Measurements from ENCODE around the gene NUP160. TPM values are rescaled to one million over a fixed set of nuclear protein-coding genes. Genes with fewer than 3 reads are reported as not detected.
A peak's percentile ranks its signal among the peaks of the same experiment; 100 is the strongest.
"Not testable (repeated sequence)": the region's sequence is repeated elsewhere in the genome, so short reads cannot be mapped to it uniquely, and the experiment has no call there.

The NUP160 gene
- total RNA-seq, 5 donors from 2014 or later (not counting 1 experiment from before 2014, with no cell fraction given), result 47.1 to 65.6 (median 52.5) TPM

GRCh38 chr11:47778878-47779483 lies 69.2 kb downstream of the NUP160 start:
- Mint-ChIP-seq H3K4me1 (no peaks in the 10 kb centered on the region), H3K27ac (no peak overlapping the region), H3K27me3 (no peaks in the 10 kb centered on the region), H3K4me3 (no peak overlapping the region), H3K9me3 (no peaks in the 10 kb centered on the region), H3K36me3 (peaks cover 41% of the 10 kb centered on the region)
- H3K36me3 ChIP-seq (ENCODE audit: control insufficient read depth in 2 of 2, extremely low read depth in 1 of 2, insufficient read depth in 1 of 2, low read length in 1 of 2), result peaks cover 8 to 68% of the 10 kb centered on the region in 2 donors
- DNase-seq (no peak), ATAC-seq (replicated peaks in 1 of 4) (no peak)
- H3K27ac ChIP-seq (ENCODE audit: low read length), result no peak overlapping the region
- H3K4me3 ChIP-seq (ENCODE audit: control insufficient read depth in 1 of 2, extremely low read depth in 1 of 2, low read length in 1 of 2), result no peak overlapping the region
- CTCF ChIA-PET, result interaction anchor here (0.6 kb wide), 2 partner anchors 15 to 153 kb away, joined by 3 to 7 read pairs; no protein-coding TSS in a partner anchor
- H3K27me3 ChIP-seq (replicated peaks in 1 of 2; ENCODE audit: control insufficient read depth in 2 of 2, extremely low read depth in 1 of 2, insufficient read depth in 2 of 2, low read length in 1 of 2), result no peaks in the 10 kb centered on the region
- POLR2A ChIA-PET, result no interaction called here
- H3K4me1 ChIP-seq (ENCODE audit: control insufficient read depth in 1 of 2, extremely low read depth in 1 of 2, insufficient read depth in 2 of 2, low read length in 2 of 2), result no peaks in the 10 kb centered on the region
- no peaks in the 10 kb centered on the region for H3K9me3 ChIP-seq
- WGBS (ENCODE audit: insufficient coverage), result 100% methylated on average over 1 of the region's 7 CpGs

- Mint-ChIP-seq H3K36me3 (peaks cover 30% of the 10 kb centered on the region), H3K4me1 (no peaks in the 10 kb centered on the region), H3K27me3 (no peaks in the 10 kb centered on the region), H3K9me3 (no peaks in the 10 kb centered on the region), H3K27ac (no peak overlapping the region), H3K4me3 (no peak overlapping the region)
- Histone ChIP-seq H3K4me1 (ENCODE audit: control insufficient read depth in 1 of 2, extremely low read depth in 1 of 2, insufficient read depth in 2 of 2, low read length in 2 of 2) (no peaks in the 10 kb centered on the region), H3K27me3 (replicated peaks in 1 of 2; ENCODE audit: control insufficient read depth in 2 of 2, extremely low read depth in 1 of 2, insufficient read depth in 2 of 2, low read length in 1 of 2) (no peaks in the 10 kb centered on the region), H3K4me3 (ENCODE audit: control insufficient read depth in 1 of 2, extremely low read depth in 1 of 2, low read length in 1 of 2) (no peak overlapping the region), H3K36me3 (ENCODE audit: control insufficient read depth in 2 of 2, extremely low read depth in 1 of 2, insufficient read depth in 1 of 2, low read length in 1 of 2) (peaks cover 8 to 43% of the 10 kb centered on the region in 2 donors), H3K9me3 (no peaks in the 10 kb centered on the region), H3K27ac (ENCODE audit: low read length) (no peak overlapping the region)
- CTCF ChIA-PET, result no interaction called here
- POLR2A ChIA-PET, result interaction anchor here in 1 of 2 donors (0.6 kb wide), 1 partner anchor 37 kb away, joined by 3 read pairs; no protein-coding TSS in a partner anchor
- ATAC-seq (replicated peaks in 1 of 4), result no peak
- 82% methylated on average over 6 of the region's 8 CpGs for WGBS (ENCODE audit: insufficient coverage)
- DNase-seq, result no peak
These were observed 72.8 kb downstream of the NUP160 start for GRCh38 chr11:47775240-47775869.

- peaks cover 0 to 2% of the 10 kb centered on the region in 2 experiments for H3K4me1 ChIP-seq (ENCODE audit: control insufficient read depth in 1 of 2, extremely low read depth in 1 of 2, insufficient read depth in 2 of 2, low read length in 2 of 2)
- no peak overlapping the region for H3K4me3 ChIP-seq (ENCODE audit: control insufficient read depth in 1 of 2, extremely low read depth in 1 of 2, low read length in 1 of 2)
- H3K27ac ChIP-seq (ENCODE audit: low read length), result no peak overlapping the region
- H3K27me3 ChIP-seq (replicated peaks in 1 of 2; ENCODE audit: control insufficient read depth in 2 of 2, extremely low read depth in 1 of 2, insufficient read depth in 2 of 2, low read length in 1 of 2), result no peaks in the 10 kb centered on the region
- ATAC-seq (replicated peaks in 1 of 4) (no peak), DNase-seq (no peak)
- peaks cover 7 to 28% of the 10 kb centered on the region in 2 donors for H3K36me3 ChIP-seq (ENCODE audit: control insufficient read depth in 2 of 2, extremely low read depth in 1 of 2, insufficient read depth in 1 of 2, low read length in 1 of 2)
- H3K9me3 ChIP-seq, result no peaks in the 10 kb centered on the region
- no peaks in the 10 kb centered on the region for H3K9me3 Mint-ChIP-seq
- no peak overlapping the region for H3K27ac Mint-ChIP-seq
- no peak overlapping the region for H3K4me3 Mint-ChIP-seq
- H3K36me3 Mint-ChIP-seq, result peaks cover 18% of the 10 kb centered on the region
- peaks cover 0 to 5% (median 0%) of the 10 kb centered on the region in 3 donors for H3K4me1 Mint-ChIP-seq
- ChIA-PET POLR2A (interaction anchor here in 1 of 2 donors (0.6 kb wide), 1 partner anchor 17 kb away, joined by 7 read pairs; no protein-coding TSS in a partner anchor), CTCF (no interaction called here)
- H3K27me3 Mint-ChIP-seq, result no peaks in the 10 kb centered on the region
- 100% methylated on average over 3 of the region's 3 CpGs for WGBS (ENCODE audit: insufficient coverage)
These were observed 74.3 kb downstream of the NUP160 start for GRCh38 chr11:47773882-47774281.

- H3K4me3 ChIP-seq (ENCODE audit: control insufficient read depth in 1 of 2, extremely low read depth in 1 of 2, low read length in 1 of 2); H3K36me3 ChIP-seq (ENCODE audit: control insufficient read depth in 2 of 2, extremely low read depth in 1 of 2, insufficient read depth in 1 of 2, low read length in 1 of 2); DNase-seq; H3K36me3 Mint-ChIP-seq; POLR2A ChIA-PET; ATAC-seq (replicated peaks in 1 of 4); H3K9me3 Mint-ChIP-seq; H3K27me3 ChIP-seq (replicated peaks in 1 of 2; ENCODE audit: control insufficient read depth in 2 of 2, extremely low read depth in 1 of 2, insufficient read depth in 2 of 2, low read length in 1 of 2); CTCF ChIA-PET; H3K27me3 Mint-ChIP-seq; H3K27ac ChIP-seq (ENCODE audit: low read length); H3K9me3 ChIP-seq: not testable (repeated sequence)
- H3K4me3 Mint-ChIP-seq, result peak overlapping the region in 2 of 3 donors; percentile 45 to 80
- WGBS (ENCODE audit: insufficient coverage), result 98% methylated on average over 8 of the region's 14 CpGs
- peaks cover 19 to 28% of the 10 kb centered on the region in 2 experiments for H3K4me1 ChIP-seq (ENCODE audit: control insufficient read depth in 1 of 2, extremely low read depth in 1 of 2, insufficient read depth in 2 of 2, low read length in 2 of 2)
- peak overlapping the region in 1 of 2 donors; percentile 57 for H3K27ac Mint-ChIP-seq
- peaks cover 23 to 27% (median 26%) of the 10 kb centered on the region in 3 donors for H3K4me1 Mint-ChIP-seq
These were observed 78.6 kb downstream of the NUP160 start for GRCh38 chr11:47769556-47769955.

- Mint-ChIP-seq H3K4me3 (peak overlapping the region; percentile 80 to 98 (median 94)), H3K9me3 (no peaks in the 10 kb centered on the region), H3K27ac (peak overlapping the region; percentile 100), H3K27me3 (no peaks in the 10 kb centered on the region), H3K36me3 (peaks cover 12% of the 10 kb centered on the region), H3K4me1 (peaks cover 26 to 34% (median 31%) of the 10 kb centered on the region in 3 donors)
- Histone ChIP-seq H3K9me3 (no peaks in the 10 kb centered on the region), H3K27me3 (replicated peaks in 1 of 2; ENCODE audit: control insufficient read depth in 2 of 2, extremely low read depth in 1 of 2, insufficient read depth in 2 of 2, low read length in 1 of 2) (no peaks in the 10 kb centered on the region), H3K36me3 (ENCODE audit: control insufficient read depth in 2 of 2, extremely low read depth in 1 of 2, insufficient read depth in 1 of 2, low read length in 1 of 2) (peaks cover 0 to 15% of the 10 kb centered on the region in 2 donors), H3K27ac (ENCODE audit: low read length) (peak overlapping the region; percentile 95), H3K4me3 (ENCODE audit: control insufficient read depth in 1 of 2, extremely low read depth in 1 of 2, low read length in 1 of 2) (peak overlapping the region; percentile 56 to 71), H3K4me1 (ENCODE audit: control insufficient read depth in 1 of 2, extremely low read depth in 1 of 2, insufficient read depth in 2 of 2, low read length in 2 of 2) (peaks cover 21 to 28% of the 10 kb centered on the region in 2 experiments)
- DNase-seq, result peak in 9 of 35 experiments; percentile 5 to 39 (median 13)
- 5% methylated on average over 5 of the region's 12 CpGs for WGBS (ENCODE audit: insufficient coverage)
- ChIA-PET POLR2A (interaction anchor here (0.5 to 1.6 kb wide), 4 partner anchors 22 to 518 kb away, joined by 3 to 4 read pairs (median 3); no protein-coding TSS in a partner anchor), CTCF (interaction anchor here (0.6 to 0.9 kb wide), 2 partner anchors 53 to 593 kb away, joined by 3 read pairs; no protein-coding TSS in a partner anchor)
- no peak for ATAC-seq (replicated peaks in 1 of 4)
These were observed 80.0 kb downstream of the NUP160 start for GRCh38 chr11:47768101-47768612.

GRCh38 chr11:47766509-47767227 lies 81.5 kb downstream of the NUP160 start:
- Mint-ChIP-seq H3K4me3 (peak overlapping the region; percentile 80 to 98 (median 94)), H3K27ac (peak overlapping the region; percentile 97 to 100), H3K4me1 (peaks cover 26 to 34% (median 31%) of the 10 kb centered on the region in 3 donors), H3K36me3 (peaks cover 12% of the 10 kb centered on the region), H3K27me3 (no peaks in the 10 kb centered on the region), H3K9me3 (no peaks in the 10 kb centered on the region)
- ChIA-PET CTCF (interaction anchor here in 1 of 2 donors (0.6 to 0.9 kb wide), 3 partner anchors 51 to 98 kb away, joined by 3 to 4 read pairs (median 3); partner anchors contain the start of gene NUP160), POLR2A (interaction anchor here (0.6 to 0.9 kb wide), 4 partner anchors 12 to 588 kb away, joined by 3 read pairs; partner anchors contain the start of gene AGBL2 (in 1 of the 2))
- Histone ChIP-seq H3K4me1 (ENCODE audit: control insufficient read depth in 1 of 2, extremely low read depth in 1 of 2, insufficient read depth in 2 of 2, low read length in 2 of 2) (peaks cover 21 to 30% of the 10 kb centered on the region in 2 experiments), H3K27me3 (replicated peaks in 1 of 2; ENCODE audit: control insufficient read depth in 2 of 2, extremely low read depth in 1 of 2, insufficient read depth in 2 of 2, low read length in 1 of 2) (no peaks in the 10 kb centered on the region), H3K27ac (ENCODE audit: low read length) (peak overlapping the region; percentile 91), H3K36me3 (ENCODE audit: control insufficient read depth in 2 of 2, extremely low read depth in 1 of 2, insufficient read depth in 1 of 2, low read length in 1 of 2) (peaks cover under 1 to 29% of the 10 kb centered on the region in 2 donors), H3K4me3 (ENCODE audit: control insufficient read depth in 1 of 2, extremely low read depth in 1 of 2, low read length in 1 of 2) (peak overlapping the region; percentile 56 to 67), H3K9me3 (no peaks in the 10 kb centered on the region)
- WGBS (ENCODE audit: insufficient coverage), result under 1% methylated on average over 65 of the region's 65 CpGs
- ATAC-seq (replicated peaks in 1 of 4) (peak; percentile 46 to 52 (median 48)), DNase-seq (peak; percentile 42 to 86 (median 75))

Measured in T-cell (primary cell).